ENCODE results near the gene DNAI2. TPM values are rescaled to one million over a fixed set of nuclear protein-coding genes. Genes with fewer than 3 reads are reported as not detected.

Gene DNAI2
- total and polyA plus RNA-seq, 4 donors = 4.1 to 14.2 (median 6.7) TPM

DNA sequence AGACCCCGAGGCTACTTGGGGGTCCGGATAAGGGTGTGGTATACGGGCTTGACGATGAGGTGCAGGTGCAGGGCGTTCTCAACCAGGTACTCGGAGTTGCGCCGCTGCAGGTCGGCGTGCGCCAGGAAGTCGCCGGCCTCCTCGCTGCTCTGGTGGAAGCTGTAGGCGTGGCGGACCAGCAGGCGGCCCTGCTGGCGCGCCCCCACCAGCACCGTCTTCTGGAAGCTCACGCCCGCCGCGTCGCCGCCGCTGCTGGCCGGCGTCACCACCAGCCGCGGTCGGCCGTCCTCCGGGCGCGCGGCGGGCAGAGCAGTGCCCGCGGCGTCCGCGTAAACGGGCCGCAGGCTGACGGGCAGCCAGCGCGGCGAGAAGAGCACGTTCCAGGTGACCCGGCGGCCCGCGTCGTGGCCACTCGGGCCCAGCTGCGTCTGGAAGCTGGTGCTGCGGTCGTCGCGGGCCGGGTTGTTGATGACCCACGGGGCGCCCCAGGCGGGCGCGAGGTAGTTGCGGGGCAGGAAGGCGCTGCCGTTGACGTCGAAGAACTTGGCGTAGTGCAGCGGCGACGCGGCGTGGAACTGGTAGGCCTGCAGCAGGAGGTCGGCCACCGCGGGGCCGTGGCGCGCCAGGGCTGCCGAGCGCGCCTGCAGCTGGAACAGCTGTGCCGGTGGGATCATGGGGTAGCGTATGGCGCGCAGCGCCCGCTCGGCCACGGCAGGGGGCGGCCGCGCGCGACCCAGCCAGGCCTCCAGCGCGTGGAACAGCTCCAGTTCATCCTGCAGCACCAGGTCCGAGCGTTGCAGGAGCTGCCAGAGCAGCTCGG is 82.8 kb downstream of the DNAI2 start:
- H3K4me1 ChIP-seq (ENCODE audit: control insufficient read depth in 5 of 5, insufficient read depth in 5 of 5, low read length in 5 of 5) = peaks cover 0 to 16% (median 2%) of the 10 kb centered on the region in 5 donors
- no peaks in the 10 kb centered on the region for H3K36me3 ChIP-seq (ENCODE audit: control insufficient read depth in 4 of 4, insufficient read depth in 4 of 4, low read length in 4 of 4)
- DNase-seq (peak in 2 of 3 donors; percentile 45 to 48), ATAC-seq (ENCODE audit: insufficient read depth, low FRiP score) (no peak)
- H3K9ac ChIP-seq (ENCODE audit: insufficient read depth in 1 of 2, low read length in 2 of 2) = no peak overlapping the region
- peaks cover 40 to 60% (median 52%) of the 10 kb centered on the region in 3 donors for H3K27me3 ChIP-seq (ENCODE audit: control insufficient read depth in 3 of 3, insufficient read depth in 3 of 3, low read length in 2 of 3)
- peaks cover 0 to 10% (median 0%) of the 10 kb centered on the region in 4 donors for H3K9me3 ChIP-seq (ENCODE audit: control insufficient read depth in 4 of 4, insufficient read depth in 3 of 4, low read length in 3 of 4)
- no peak overlapping the region for H3K27ac ChIP-seq (ENCODE audit: low read depth in 1 of 2, low read length in 1 of 2)
- no peak overlapping the region for H3K4me3 ChIP-seq
- TF ChIP-seq CTCF (IDR thresholded peaks at IDR 0.05; ENCODE audit: control extremely low read depth, extremely low read depth) = no peak
- 2% methylated on average over 83 to 105 of the region's 105 CpGs for WGBS, 2 donors

GRCh38 chr17:74357466-74357809 is 83.4 kb downstream of the DNAI2 start:
- Histone ChIP-seq H3K4me3 (no peak overlapping the region), H3K9me3 (ENCODE audit: control insufficient read depth in 4 of 4, insufficient read depth in 3 of 4, low read length in 3 of 4) (peaks cover 0 to 10% (median 0%) of the 10 kb centered on the region in 4 donors), H3K4me1 (ENCODE audit: control insufficient read depth in 5 of 5, insufficient read depth in 5 of 5, low read length in 5 of 5) (peaks cover 0 to 22% (median 2%) of the 10 kb centered on the region in 5 donors), H3K36me3 (ENCODE audit: control insufficient read depth in 4 of 4, insufficient read depth in 4 of 4, low read length in 4 of 4) (no peaks in the 10 kb centered on the region), H3K27me3 (ENCODE audit: control insufficient read depth in 3 of 3, insufficient read depth in 3 of 3, low read length in 2 of 3) (peaks cover 37 to 54% (median 48%) of the 10 kb centered on the region in 3 donors), H3K9ac (ENCODE audit: insufficient read depth in 1 of 2, low read length in 2 of 2) (no peak overlapping the region), H3K27ac (ENCODE audit: low read depth in 1 of 2, low read length in 1 of 2) (no peak overlapping the region)
- no peak for TF ChIP-seq CTCF (IDR thresholded peaks at IDR 0.05; ENCODE audit: control extremely low read depth, extremely low read depth)
- WGBS, 2 donors = 16 to 31% methylated on average over 29 to 32 of the region's 32 CpGs
- ATAC-seq (ENCODE audit: insufficient read depth, low FRiP score) (no peak), DNase-seq (no peak)

DNA sequence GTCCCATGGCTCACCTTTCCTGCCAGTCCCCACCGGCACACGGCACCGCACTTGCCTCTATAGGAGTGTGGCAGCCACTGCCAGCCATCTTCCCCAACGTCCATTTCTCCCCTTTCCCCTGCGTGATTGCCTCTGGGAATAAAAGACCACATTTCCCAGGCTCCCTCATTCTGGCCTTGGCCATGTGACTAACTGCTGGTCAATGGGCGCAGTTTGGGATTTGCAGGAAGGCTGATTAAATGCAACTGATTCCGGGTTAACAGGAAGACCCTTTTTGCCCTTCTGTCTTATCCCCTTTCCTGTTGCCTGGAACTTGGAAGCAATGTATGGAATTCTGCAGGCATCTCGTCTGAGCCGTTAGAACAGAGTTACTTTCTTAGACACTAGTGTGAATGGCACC is 84.7 kb downstream of the DNAI2 start:
- Histone ChIP-seq H3K9me3 (ENCODE audit: control insufficient read depth in 4 of 4, insufficient read depth in 3 of 4, low read length in 3 of 4) (peaks cover 0 to 10% (median 0%) of the 10 kb centered on the region in 4 donors), H3K9ac (ENCODE audit: insufficient read depth in 1 of 2, low read length in 2 of 2) (no peak overlapping the region), H3K27ac (ENCODE audit: low read depth in 1 of 2, low read length in 1 of 2) (no peak overlapping the region), H3K36me3 (ENCODE audit: control insufficient read depth in 4 of 4, insufficient read depth in 4 of 4, low read length in 4 of 4) (no peaks in the 10 kb centered on the region), H3K27me3 (ENCODE audit: control insufficient read depth in 3 of 3, insufficient read depth in 3 of 3, low read length in 2 of 3) (peaks cover 30 to 42% (median 37%) of the 10 kb centered on the region in 3 donors), H3K4me1 (ENCODE audit: control insufficient read depth in 5 of 5, insufficient read depth in 5 of 5, low read length in 5 of 5) (peaks cover 0 to 24% (median 4%) of the 10 kb centered on the region in 5 donors), H3K4me3 (no peak overlapping the region)
- DNase-seq (no peak), ATAC-seq (ENCODE audit: insufficient read depth, low FRiP score) (no peak)
- 76 to 81% methylated on average over 9 of the region's 9 CpGs for WGBS, 2 donors
- no peak for TF ChIP-seq CTCF (IDR thresholded peaks at IDR 0.05; ENCODE audit: control extremely low read depth, extremely low read depth)

Measured in lung (tissue), 12 donors.